ENCODE measurements around the gene COL8A1. TPM values are rescaled to one million over a fixed set of nuclear protein-coding genes. Genes with fewer than 3 reads are reported as not detected.

Gene COL8A1
- total RNA-seq, 1 donor = not detected

Other genes starting within 250 kb of the COL8A1 start
- gene CMSS1, start 179.3 kb downstream of the COL8A1 start, total RNA-seq = 4.6 TPM

Data from mononuclear cell (primary cell).